Epidermal melanocyte (primary cell): Measurements from ENCODE around the gene NRXN3.

Source experiments
- DNase-seq: peaks from one replicate; pipeline ENCODE4 v3.0.0; 2011; ENCODE audit warnings: low spot score; ENCODE audit not compliant: insufficient read length

NRXN3 gene

GRCh38 chr14:78902010-78902623 lies 731.9 kb downstream of the NRXN3 start:
- no peak for DNase-seq

GRCh38 chr14:78904094-78904493 lies 733.9 kb downstream of the NRXN3 start:
- DNase-seq, result no peak

GRCh38 chr14:78917462-78917861 lies 747.3 kb downstream of the NRXN3 start:
- no peak for DNase-seq

DNA sequence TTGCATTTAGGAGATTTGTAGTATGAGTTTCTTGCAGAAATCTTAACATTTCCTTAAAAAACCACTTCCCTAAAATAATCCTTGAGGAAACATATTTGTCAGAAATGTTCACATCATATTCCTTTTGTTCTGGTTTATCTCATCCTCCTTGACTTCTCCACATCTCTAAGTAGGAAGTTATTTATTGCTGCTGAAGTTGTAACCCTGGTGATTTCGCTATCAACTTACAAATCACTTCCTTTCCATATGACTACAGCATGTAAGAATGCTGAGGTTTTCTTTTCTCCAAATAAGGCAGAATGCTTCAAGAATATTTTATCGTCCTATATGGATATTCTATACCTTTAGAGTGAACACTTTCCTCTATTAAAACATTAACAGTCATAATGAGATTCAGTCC lies 751.7 kb downstream of the NRXN3 start:
- DNase-seq, result no peak

- DNase-seq, result no peak
These were observed 757.1 kb downstream of the NRXN3 start for GRCh38 chr14:78927261-78927660.

DNA sequence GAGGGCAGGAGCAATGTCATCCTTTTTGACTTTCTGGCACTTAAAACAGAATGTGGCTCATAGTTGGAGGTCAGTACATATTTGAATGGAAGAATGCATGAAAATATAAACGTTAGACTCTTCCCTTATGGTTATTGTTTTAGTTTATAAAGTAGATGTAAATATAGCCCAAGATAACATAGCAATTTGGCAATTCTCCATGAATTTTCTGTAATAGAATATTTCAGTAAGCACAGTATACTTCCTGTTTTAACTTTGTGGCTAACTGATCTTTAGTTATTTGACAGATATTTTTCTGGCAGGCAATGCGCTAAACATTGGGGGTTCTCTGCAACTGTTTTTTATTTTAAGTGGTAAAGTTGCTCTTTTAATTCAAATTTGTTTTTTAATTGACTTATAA lies 763.0 kb downstream of the NRXN3 start:
- no peak for DNase-seq

DNA sequence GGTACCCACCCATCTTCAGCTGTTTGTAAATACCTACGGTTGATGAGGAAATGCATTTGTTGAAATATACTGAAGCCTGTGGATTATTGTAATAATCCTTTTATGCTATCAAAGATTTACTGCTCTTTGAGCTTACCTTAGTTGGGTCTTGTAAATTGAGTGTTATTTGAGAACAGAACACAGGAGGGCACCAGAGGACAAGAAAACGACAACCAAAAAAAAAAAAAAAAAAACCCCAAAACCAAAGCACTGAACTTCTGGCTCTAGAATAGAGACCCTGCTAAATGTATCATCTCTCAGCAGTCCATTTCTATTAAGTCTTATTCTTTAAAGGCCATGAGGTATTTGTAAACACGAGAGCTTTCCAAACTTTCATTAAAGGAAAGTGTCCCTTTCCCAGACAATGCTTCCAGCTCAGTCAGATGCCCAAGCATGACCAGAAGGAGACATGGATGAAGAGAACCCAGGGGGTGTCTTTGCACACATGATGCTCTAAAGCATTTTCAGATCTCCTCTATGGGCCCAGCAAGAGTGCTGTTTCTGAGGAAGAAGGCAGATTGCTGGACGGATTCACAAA lies 763.9 kb downstream of the NRXN3 start:
- no peak for DNase-seq

DNA sequence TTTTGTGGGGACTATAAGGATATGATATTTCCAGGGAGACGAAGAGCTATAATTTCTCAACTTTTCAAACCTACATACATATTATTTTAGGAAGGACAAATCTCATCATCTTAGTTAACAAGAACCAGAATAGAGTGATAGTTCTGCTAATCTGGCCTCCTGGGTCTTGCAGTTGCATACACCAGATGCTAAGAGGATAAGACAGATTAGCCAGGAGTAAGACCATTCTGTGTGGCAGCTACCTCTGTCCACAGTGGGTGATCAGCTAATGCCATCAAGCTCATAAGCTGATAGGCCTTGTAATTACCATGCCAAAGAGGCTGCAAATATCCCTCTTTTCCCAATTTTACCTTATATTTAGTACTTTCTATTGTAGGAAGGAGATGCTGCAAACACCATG lies 776.8 kb downstream of the NRXN3 start:
- DNase-seq, result no peak

GRCh38 chr14:78947681-78948080 lies 777.5 kb downstream of the NRXN3 start:
- DNase-seq, result no peak

DNA sequence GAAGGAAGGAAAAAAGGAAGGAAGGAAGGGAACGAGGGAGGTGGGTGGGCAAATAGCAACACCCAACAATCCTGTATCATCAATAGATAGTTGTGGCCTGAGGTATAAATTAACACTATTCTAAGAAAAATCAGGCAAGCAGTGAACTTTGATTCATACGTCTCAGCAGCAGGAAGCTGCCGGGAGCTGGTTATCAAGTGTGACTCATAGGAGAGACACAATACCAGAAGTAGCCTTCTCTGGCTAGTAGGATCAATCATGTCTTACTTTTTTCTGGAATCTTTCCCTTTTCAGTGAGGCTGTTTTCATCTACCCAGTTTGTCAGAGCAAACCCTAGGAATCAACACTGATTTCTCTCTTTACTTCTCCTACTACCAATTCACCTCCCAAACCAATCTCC lies 780.5 kb downstream of the NRXN3 start:
- no peak for DNase-seq

- no peak for DNase-seq
These were observed 781.4 kb downstream of the NRXN3 start for GRCh38 chr14:78951602-78952001.

DNA sequence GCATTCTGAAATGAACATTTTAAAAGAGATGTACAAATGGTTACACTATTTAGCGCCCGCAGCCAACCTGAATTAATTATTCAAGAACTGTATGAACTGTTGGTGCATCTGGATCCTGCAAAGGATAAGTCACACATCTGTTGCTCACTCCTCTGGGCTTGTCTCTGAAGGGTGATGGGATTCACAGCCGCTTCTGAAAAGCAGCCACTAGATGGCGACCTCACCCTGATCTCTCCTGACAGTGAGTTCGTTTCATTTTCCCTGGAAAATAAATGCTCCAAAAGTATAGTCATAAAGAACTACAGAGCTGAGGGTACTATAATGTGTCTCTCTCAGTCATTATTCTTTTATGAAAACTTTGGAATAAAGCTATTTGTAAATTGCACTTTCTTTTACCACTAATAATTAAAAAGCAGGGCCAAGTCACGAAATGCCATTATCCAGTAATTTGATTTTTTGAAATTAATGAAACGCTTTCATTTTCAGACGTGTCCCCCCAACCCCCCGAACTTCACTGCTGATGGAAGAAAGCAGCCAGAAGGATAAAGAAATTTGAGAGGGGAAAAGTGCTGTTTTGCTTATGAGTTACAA lies 789.6 kb downstream of the NRXN3 start:
- DNase-seq, result peak; percentile 59

DNA sequence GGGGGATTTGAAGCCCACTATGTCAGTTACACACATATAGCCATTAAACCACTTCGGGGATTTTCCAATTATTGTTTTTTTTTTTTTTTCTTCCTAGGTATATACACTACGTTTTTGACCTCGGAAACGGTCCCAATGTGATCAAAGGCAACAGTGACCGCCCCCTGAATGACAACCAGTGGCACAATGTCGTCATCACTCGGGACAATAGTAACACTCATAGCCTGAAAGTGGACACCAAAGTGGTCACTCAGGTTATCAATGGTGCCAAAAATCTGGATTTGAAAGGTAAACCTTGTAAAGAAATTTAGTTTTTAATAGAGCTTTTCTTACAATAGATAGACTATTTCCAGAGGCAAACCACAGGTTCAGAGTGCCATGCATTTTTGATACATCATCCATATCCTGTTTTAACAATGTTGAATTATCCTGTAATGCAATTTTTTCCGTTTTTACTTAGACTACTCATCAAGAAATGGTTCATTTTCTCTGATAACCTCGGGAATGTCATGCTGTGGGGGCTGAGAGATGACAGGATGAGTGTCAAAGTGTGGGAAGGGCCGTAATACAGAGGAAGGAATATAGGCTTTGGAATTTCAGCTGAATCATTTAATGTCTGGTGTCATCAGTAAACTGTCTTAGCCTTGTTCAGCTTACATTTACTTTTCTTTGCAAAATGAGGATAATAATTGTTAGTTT lies 797.1 kb downstream of the NRXN3 start:
- no peak for DNase-seq

DNA sequence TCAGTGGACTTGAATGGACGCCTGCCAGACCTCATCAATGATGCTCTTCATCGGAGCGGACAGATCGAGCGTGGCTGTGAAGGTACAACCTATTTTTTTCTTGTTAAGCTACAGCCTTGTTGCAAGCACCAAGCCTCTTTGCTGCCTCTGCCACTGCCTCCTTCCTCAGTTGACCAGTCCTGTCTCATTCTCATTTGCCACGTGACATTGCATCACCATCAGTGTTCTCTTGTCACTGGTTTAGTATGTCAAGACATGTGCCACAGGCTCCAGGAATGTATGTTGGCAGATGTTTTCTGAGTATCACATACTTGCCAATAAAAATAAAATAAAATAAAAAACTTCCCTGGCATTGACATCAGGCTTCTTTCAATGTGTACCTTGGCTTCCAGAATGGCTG lies 798.1 kb downstream of the NRXN3 start:
- DNase-seq, result no peak

GRCh38 chr14:78970677-78971076 lies 800.5 kb downstream of the NRXN3 start:
- no peak for DNase-seq

- DNase-seq, result no peak
These were observed 802.3 kb downstream of the NRXN3 start for GRCh38 chr14:78972440-78972839.

- DNase-seq, result no peak
These were observed 804.5 kb downstream of the NRXN3 start for GRCh38 chr14:78974691-78975090.

GRCh38 chr14:78975734-78976133 lies 805.6 kb downstream of the NRXN3 start:
- no peak for DNase-seq

- no peak for DNase-seq
These were observed 808.7 kb downstream of the NRXN3 start for GRCh38 chr14:78978896-78979295.

DNA sequence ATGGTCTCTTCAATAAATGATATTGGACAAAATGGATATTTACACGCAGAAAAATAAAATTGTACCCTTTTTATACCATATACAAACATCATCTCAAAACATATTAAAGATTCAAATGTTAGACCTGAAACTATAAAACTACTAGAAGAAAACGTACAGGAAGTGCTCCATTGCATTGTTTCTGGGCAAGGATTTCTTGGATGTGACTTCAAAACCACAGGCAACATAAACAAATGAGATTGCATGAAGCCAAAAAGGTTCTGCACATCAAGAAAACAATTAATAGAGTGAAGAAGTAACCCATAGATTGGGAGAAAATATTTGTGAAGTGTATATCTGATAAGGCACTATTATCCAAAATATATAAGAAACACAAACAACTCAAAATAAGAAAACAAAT lies 812.4 kb downstream of the NRXN3 start:
- DNase-seq, result no peak

DNA sequence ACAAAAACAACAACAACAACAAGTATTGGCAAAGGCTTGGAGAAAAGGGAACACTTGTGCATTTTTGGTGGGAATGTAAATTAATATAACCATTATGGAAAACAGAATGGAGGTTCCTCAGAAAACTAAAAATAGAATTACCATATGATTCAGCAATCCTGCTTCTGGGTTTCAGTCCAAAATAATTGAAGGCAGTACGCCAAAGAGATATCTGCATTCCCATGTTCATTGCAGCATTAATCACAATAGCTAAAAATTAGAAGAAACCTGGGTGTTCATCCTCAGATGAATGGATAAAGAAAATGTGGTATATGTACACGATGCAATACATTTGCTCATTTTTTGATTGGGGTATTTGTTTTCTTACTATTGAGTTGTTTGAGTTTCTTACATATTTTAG lies 813.0 kb downstream of the NRXN3 start:
- no peak for DNase-seq

GRCh38 chr14:78985668-78986381 lies 815.7 kb downstream of the NRXN3 start:
- DNase-seq, result no peak
